HCT116 (cell line): ENCODE data around the gene CTIF. TPM values are rescaled to one million over a fixed set of nuclear protein-coding genes. Genes with fewer than 3 reads are reported as not detected.

Experiments
- ATAC-seq: fragments of 200-7000 bp; cut with Tn5 transposase; 2 replicates; pipeline ENCODE4 v1.9.1; 2020; ENCODE audit warnings: mild to moderate bottlenecking, moderate library complexity
- BruUV-seq: library from RNA; stranded (reverse); fragments of 400-500 nt; replicated peaks from 2 replicates; lab custom pipeline; 2021; lab: Mats Ljungman, UMichigan
- CTCF ChIA-PET: fragments of 300-600 bp; sonication (Branson Sonifier 250); formaldehyde crosslinking; loops from one replicate; lab custom pipeline; 2021; ENCODE audit warnings: antibody characterized with exemption; lab: Charles Lee
- POLR2A ChIA-PET: fragments of 300-600, 350-600 bp; sonication (Branson Sonifier 250); formaldehyde crosslinking; loops from one replicate; lab custom pipeline; 2021; ENCODE audit warnings: antibody characterized with exemption; lab: Charles Lee
- RAD21 ChIA-PET, 2 experiments: fragments of 300-600 bp; sonication (Branson Sonifier 250); formaldehyde crosslinking; loops; one replicate each; lab custom pipeline; 2023; ENCODE audit warnings: low total read pairs in 2 of 2; ENCODE audit not compliant: uncharacterized antibody in 2 of 2, unreplicated experiment in 2 of 2, low non-redundant PET in 1 of 2; lab: Charles Lee
- DNase-seq: peaks from one replicate; pipeline ENCODE4 v3.0.0-alpha.2; 2010; ENCODE audit warnings: low read depth, low spot score
- H2AFZ ChIP-seq: fragments of 200-600 bp; shearing (Covaris generic), sonication (generic); 2 replicates; pipeline ENCODE4 v1.6.1; 2017; ENCODE audit warnings: low read depth, mixed run types, mixed read lengths, antibody characterized with exemption, low read length; ENCODE audit not compliant: poor library complexity, severe bottlenecking
- H3K27ac ChIP-seq: 2 replicates; pipeline ENCODE4 v1.5.1; 2012; ENCODE audit warnings: low read depth, low read length
- H3K27me3 ChIP-seq: fragments of 200-600 bp; sonication (generic); 2 replicates; pipeline ENCODE4 v1.6.1; 2016; ENCODE audit warnings: mixed run types, low read length, mixed read lengths; ENCODE audit not compliant: insufficient read depth
- H3K36me3 ChIP-seq, 2 experiments: fragments of 200-500 bp in 1 of 2; fragments of 200-600 bp in 1 of 2; sonication (Bioruptor generic) in 1 of 2; sonication (generic) in 1 of 2; 2 replicates each; pipeline versions ENCODE4 v1.5.1 to v1.6.1; 2014 to 2016; ENCODE audit warnings: low read length in 2 of 2, inconsistent platforms in 1 of 2, mixed read lengths in 1 of 2, mixed run types in 1 of 2; ENCODE audit not compliant: insufficient read depth in 2 of 2, control insufficient read depth in 1 of 2
- H3K4me1 ChIP-seq, 2 experiments: fragments of 200-600 bp in 1 of 2; sonication (generic) in 1 of 2; 2 replicates each; pipeline versions ENCODE4 v1.5.1 to v1.6.1; 2012 to 2017; ENCODE audit warnings: low read length in 2 of 2, inconsistent platforms in 1 of 2, mild to moderate bottlenecking in 1 of 2, mixed read lengths in 1 of 2, mixed run types in 1 of 2, moderate library complexity in 1 of 2; ENCODE audit not compliant: insufficient read depth in 2 of 2, control insufficient read depth in 1 of 2
- H3K4me2 ChIP-seq: fragments of 200-600 bp; sonication (generic); 2 replicates; pipeline ENCODE4 v1.6.1; 2017; ENCODE audit warnings: mixed run types, low read length, mixed read lengths
- H3K4me3 ChIP-seq, 2 experiments: fragments of 200-600 bp in 1 of 2; sonication (generic) in 1 of 2; replicated peaks in 1 of 2; 2 replicates each; pipeline ENCODE4 v1.5.1; 2011 to 2016; ENCODE audit warnings: low read length in 2 of 2, control low read depth in 1 of 2, low read depth in 1 of 2, mild to moderate bottlenecking in 1 of 2, mixed read lengths in 1 of 2, mixed run types in 1 of 2
- H3K79me2 ChIP-seq: fragments of 200-600 bp; sonication (generic); 2 replicates; pipeline ENCODE4 v1.6.1; 2017; ENCODE audit warnings: mild to moderate bottlenecking, mixed run types, low read length, moderate library complexity, mixed read lengths; ENCODE audit not compliant: insufficient read depth
- H3K9ac ChIP-seq: fragments of 200-600 bp; sonication (generic); 2 replicates; pipeline ENCODE4 v1.6.1; 2016; ENCODE audit warnings: low read length, mixed read lengths
- H3K9me2 ChIP-seq: fragments of 200-600 bp; sonication (generic), shearing (Covaris generic); 2 replicates; pipeline ENCODE4 v1.6.1; 2017; ENCODE audit warnings: mixed run types, mild to moderate bottlenecking, moderate library complexity; ENCODE audit not compliant: insufficient read depth
- H3K9me3 ChIP-seq, 2 experiments: fragments of 200-500 bp in 1 of 2; fragments of 200-600 bp in 1 of 2; sonication (Bioruptor generic) in 1 of 2; sonication (generic) in 1 of 2; 2 replicates each; pipeline ENCODE4 v1.6.1; 2014 to 2017; ENCODE audit warnings: low read length in 2 of 2, mixed read lengths in 2 of 2, inconsistent platforms in 1 of 2, low read depth in 1 of 2, mild to moderate bottlenecking in 1 of 2, mixed run types in 1 of 2, moderate library complexity in 1 of 2; ENCODE audit not compliant: control insufficient read depth in 1 of 2, insufficient read depth in 1 of 2
- H4K20me1 ChIP-seq: fragments of 200-600 bp; sonication (generic), shearing (Covaris generic); 2 replicates; pipeline ENCODE4 v1.6.1; 2017; ENCODE audit warnings: mixed run types, mild to moderate bottlenecking, moderate library complexity; ENCODE audit not compliant: insufficient read depth
- ATF3 ChIP-seq: IDR thresholded peaks from 2 replicates; pipeline ENCODE4 v1.6.1; 2012
- CBX3 ChIP-seq: IDR thresholded peaks from 2 replicates; pipeline ENCODE4 v1.6.1; 2012; ENCODE audit warnings: low read depth
- CEBPB ChIP-seq: IDR thresholded peaks from 2 replicates; pipeline ENCODE4 v1.6.1; 2012; ENCODE audit warnings: low read depth
- CTCF ChIP-seq, 3 experiments: fragments of 200-600 bp in 1 of 3; sonication (generic) in 1 of 3; IDR thresholded peaks in 2 of 3; conservative IDR thresholded peaks in 1 of 3; 2 replicates each; pipeline ENCODE4 v1.5.1; 2012 to 2017; ENCODE audit warnings: low read depth in 2 of 3, low read length in 2 of 3, antibody characterized with exemption in 1 of 3, borderline replicate concordance in 1 of 3, control low read depth in 1 of 3, mild to moderate bottlenecking in 1 of 3, mixed read lengths in 1 of 3, mixed run types in 1 of 3, moderate library complexity in 1 of 3; ENCODE audit not compliant: insufficient read depth in 1 of 3
- EGR1 ChIP-seq: IDR thresholded peaks from 2 replicates; pipeline ENCODE4 v1.6.1; 2012; ENCODE audit warnings: low read depth
- EZH2 ChIP-seq: fragments of 200-600 bp; sonication (generic); IDR thresholded peaks from 2 replicates; pipeline ENCODE4 v1.6.1; 2017; ENCODE audit warnings: antibody characterized with exemption, mixed run types
- EZH2phosphoT487 ChIP-seq: fragments of 200-600 bp; IDR thresholded peaks from 2 replicates; pipeline ENCODE4 v1.6.1; 2018; ENCODE audit warnings: antibody characterized with exemption, borderline replicate concordance
- JUND ChIP-seq: IDR thresholded peaks from 2 replicates; pipeline ENCODE4 v1.6.1; 2012
- POLR2A ChIP-seq: IDR thresholded peaks from 2 replicates; pipeline ENCODE4 v1.7.0; 2011; ENCODE audit warnings: borderline replicate concordance; ENCODE audit not compliant: insufficient read depth, insufficient read length; ENCODE audit errors: extremely low read depth
- POLR2AphosphoS5 ChIP-seq: IDR thresholded peaks from 2 replicates; pipeline ENCODE4 v1.6.1; 2011; ENCODE audit warnings: mild to moderate bottlenecking, low read depth, low read length, moderate library complexity
- RAD21 ChIP-seq: IDR thresholded peaks from 2 replicates; pipeline ENCODE4 v1.6.1; 2012; ENCODE audit warnings: low read depth, mild to moderate bottlenecking
- REST ChIP-seq: IDR thresholded peaks from 2 replicates; pipeline ENCODE4 v1.6.1; 2012; ENCODE audit warnings: low read depth
- SIN3A ChIP-seq: IDR thresholded peaks from 2 replicates; pipeline ENCODE4 v1.6.1; 2012; ENCODE audit warnings: low read depth
- TCF7L2 ChIP-seq: IDR thresholded peaks from 2 replicates; pipeline ENCODE4 v1.7.0; 2011; ENCODE audit warnings: borderline replicate concordance, inconsistent platforms; ENCODE audit not compliant: insufficient read depth, insufficient read length; ENCODE audit errors: extremely low read depth
- ZBTB33 ChIP-seq: IDR thresholded peaks from 2 replicates; pipeline ENCODE4 v1.6.1; 2011; ENCODE audit warnings: mild to moderate bottlenecking, low read length, moderate library complexity; ENCODE audit not compliant: insufficient replicate concordance; ENCODE audit errors: extremely low read depth
- ZFX ChIP-seq: fragments of 450-650 bp; IDR thresholded peaks from 2 replicates; pipeline ENCODE4 v1.6.1; 2017
- ZNF274 ChIP-seq: fragments of 200-500 bp; sonication (Bioruptor generic); IDR thresholded peaks from 2 replicates; pipeline ENCODE4 v1.6.1; 2014; ENCODE audit warnings: mild to moderate bottlenecking, low read depth, low read length, inconsistent platforms
- intact Hi-C: fragments of 100-400 bp; cut with micrococcal nuclease; formaldehyde crosslinking; loops from 2 replicates; pipeline ENCODE4 v1.10.0; 2022
- total RNA-seq: library from RNA; stranded (reverse); gene quantifications from one replicate; pipeline ENCODE4 v1.2.1, GENCODE V29; 2021; ENCODE audit not compliant: unreplicated experiment

Gene CTIF
- total RNA-seq, 1 experiment from 2014 or later: 19.7 TPM

- Histone ChIP-seq H4K20me1 (no peaks in the 10 kb centered on the region), H2AFZ (no peak overlapping the region), H3K4me3 (no peak overlapping the region), H3K79me2 (no peaks in the 10 kb centered on the region), H3K9ac (no peak overlapping the region), H3K4me1 (no peaks in the 10 kb centered on the region), H3K9me3 (no peaks in the 10 kb centered on the region), H3K9me2 (no peaks in the 10 kb centered on the region), H3K27me3 (no peaks in the 10 kb centered on the region), H3K27ac (no peak overlapping the region), H3K36me3 (no peaks in the 10 kb centered on the region), H3K4me2 (no peak overlapping the region)
- ChIA-PET CTCF (no interaction called here), RAD21 (no interaction called here), POLR2A (no interaction called here)
- no peak for DNase-seq
- no peak for TF ChIP-seq EZH2phosphoT487
- TF ChIP-seq ZNF274: no peak
- no peak for TF ChIP-seq POLR2A
- no peak for TF ChIP-seq CTCF (IDR thresholded peaks at IDR 0.05 in 2 of 3, conservative IDR thresholded peaks at IDR 0.05 in 1 of 3; ENCODE audit: borderline replicate concordance in 1 of 3, insufficient read depth in 1 of 3, low read depth in 2 of 3, low read length in 2 of 3)
- no peak for TF ChIP-seq CEBPB
- TF ChIP-seq ATF3: no peak
- no peak for TF ChIP-seq POLR2AphosphoS5
- no peak for TF ChIP-seq EGR1
- TF ChIP-seq ZFX: no peak
- no peak for TF ChIP-seq REST
- no peak for TF ChIP-seq SIN3A
- TF ChIP-seq CBX3: no peak
- TF ChIP-seq ZBTB33: no peak
- TF ChIP-seq EZH2: no peak
- no peak for TF ChIP-seq RAD21
- TF ChIP-seq JUND: no peak
- TF ChIP-seq TCF7L2: no peak
- no TSS peak for BruUV-seq
- intact Hi-C loops: no loop called here
- ATAC-seq: no peak
Measured at GRCh38 chr18:48709371-48710062, 170.7 kb downstream of the CTIF start.
